ENCODE results near the gene PELI2. TPM values are rescaled to one million over a fixed set of nuclear protein-coding genes. Genes with fewer than 3 reads are reported as not detected.

The PELI2 gene
- total RNA-seq, 2 donors from 2014 or later: 31.6 to 41.8 TPM

DNA sequence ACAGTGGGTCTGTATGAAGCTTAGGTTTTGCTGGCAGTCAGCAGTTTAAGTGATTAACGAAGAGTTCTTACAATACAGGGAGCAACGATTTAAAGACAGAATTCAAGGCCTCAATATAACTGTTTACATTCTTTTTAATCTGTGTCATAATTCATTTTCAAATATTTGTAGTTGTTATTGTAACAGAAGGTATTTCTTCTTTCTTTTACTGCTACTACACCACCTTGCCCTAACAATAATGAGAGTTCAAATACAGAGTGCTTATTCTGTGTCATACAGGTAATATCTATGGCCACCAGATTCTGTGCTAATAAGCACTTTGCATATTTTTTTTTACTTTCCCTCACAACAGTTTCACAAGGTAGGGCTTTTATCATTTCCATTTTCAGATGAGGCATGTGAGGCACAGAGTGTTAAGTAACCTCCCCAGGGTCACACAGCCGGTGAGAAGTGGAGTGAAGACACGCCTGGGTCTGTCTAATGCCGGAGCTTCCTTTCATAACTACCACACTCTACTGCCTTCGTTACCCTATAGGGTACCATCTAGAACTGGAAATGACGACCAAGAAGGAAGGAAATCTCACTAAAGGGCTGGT, 81.9 kb downstream of the PELI2 start:
- Histone ChIP-seq H3K4me1 (peaks cover 80% of the 10 kb centered on the region), H3K27me3 (no peaks in the 10 kb centered on the region), H3K36me3 (replicated peaks in 1 of 2; ENCODE audit: insufficient read depth in 1 of 2, low read depth in 2 of 2) (no peaks in the 10 kb centered on the region), H3K9me3 (no peaks in the 10 kb centered on the region), H3K4me3 (no peak overlapping the region), H3K27ac (peak overlapping the region in 3 of 4 donors; percentile 12 to 26 (median 25))
- no peak for TF ChIP-seq POLR2A (IDR thresholded peaks at IDR 0.05)
- TF ChIP-seq, protein P1, sequence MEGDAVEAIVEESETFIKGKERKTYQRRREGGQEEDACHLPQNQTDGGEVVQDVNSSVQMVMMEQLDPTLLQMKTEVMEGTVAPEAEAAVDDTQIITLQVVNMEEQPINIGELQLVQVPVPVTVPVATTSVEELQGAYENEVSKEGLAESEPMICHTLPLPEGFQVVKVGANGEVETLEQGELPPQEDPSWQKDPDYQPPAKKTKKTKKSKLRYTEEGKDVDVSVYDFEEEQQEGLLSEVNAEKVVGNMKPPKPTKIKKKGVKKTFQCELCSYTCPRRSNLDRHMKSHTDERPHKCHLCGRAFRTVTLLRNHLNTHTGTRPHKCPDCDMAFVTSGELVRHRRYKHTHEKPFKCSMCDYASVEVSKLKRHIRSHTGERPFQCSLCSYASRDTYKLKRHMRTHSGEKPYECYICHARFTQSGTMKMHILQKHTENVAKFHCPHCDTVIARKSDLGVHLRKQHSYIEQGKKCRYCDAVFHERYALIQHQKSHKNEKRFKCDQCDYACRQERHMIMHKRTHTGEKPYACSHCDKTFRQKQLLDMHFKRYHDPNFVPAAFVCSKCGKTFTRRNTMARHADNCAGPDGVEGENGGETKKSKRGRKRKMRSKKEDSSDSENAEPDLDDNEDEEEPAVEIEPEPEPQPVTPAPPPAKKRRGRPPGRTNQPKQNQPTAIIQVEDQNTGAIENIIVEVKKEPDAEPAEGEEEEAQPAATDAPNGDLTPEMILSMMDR (IDR thresholded peaks at IDR 0.05): no peak
- WGBS, 2 donors: 36 to 42% methylated on average over 7 of the region's 7 CpGs
- DNase-seq (no peak), ATAC-seq (no peak)
- intact Hi-C loops (cut with DNase I): no loop called here

GRCh38 chr14:56202256-56202655, 84.0 kb downstream of the PELI2 start:
- Histone ChIP-seq H3K4me3 (no peak overlapping the region), H3K4me1 (peaks cover 85% of the 10 kb centered on the region), H3K9me3 (no peaks in the 10 kb centered on the region), H3K27ac (no peak overlapping the region), H3K36me3 (replicated peaks in 1 of 2; ENCODE audit: insufficient read depth in 1 of 2, low read depth in 2 of 2) (no peaks in the 10 kb centered on the region), H3K27me3 (no peaks in the 10 kb centered on the region)
- TF ChIP-seq POLR2A (IDR thresholded peaks at IDR 0.05): no peak
- TF ChIP-seq, protein P1 (IDR thresholded peaks at IDR 0.05): no peak
- intact Hi-C loops (cut with DNase I): no loop called here
- ATAC-seq (no peak), DNase-seq (no peak)
- 39 to 60% methylated on average over 2 of the region's 2 CpGs for WGBS, 2 donors

- Histone ChIP-seq H3K9me3 (no peaks in the 10 kb centered on the region), H3K4me1 (peaks cover 71% of the 10 kb centered on the region), H3K27me3 (no peaks in the 10 kb centered on the region), H3K27ac (peak overlapping the region in 2 of 4 donors; percentile 14 to 36), H3K4me3 (no peak overlapping the region), H3K36me3 (replicated peaks in 1 of 2; ENCODE audit: insufficient read depth in 1 of 2, low read depth in 2 of 2) (no peaks in the 10 kb centered on the region)
- no peak for DNase-seq
- intact Hi-C loops (cut with DNase I): no loop called here
- 6 to 15% methylated on average over 2 of the region's 2 CpGs for WGBS, 2 donors
- TF ChIP-seq POLR2A (IDR thresholded peaks at IDR 0.05): no peak
- TF ChIP-seq, protein P1 (IDR thresholded peaks at IDR 0.05): no peak
- peak; percentile 39 for ATAC-seq
Measured at GRCh38 chr14:56205881-56206280, 87.7 kb downstream of the PELI2 start.

- Histone ChIP-seq H3K9me3 (no peaks in the 10 kb centered on the region), H3K4me3 (no peak overlapping the region), H3K27ac (no peak overlapping the region), H3K36me3 (replicated peaks in 1 of 2; ENCODE audit: insufficient read depth in 1 of 2, low read depth in 2 of 2) (no peaks in the 10 kb centered on the region), H3K4me1 (peaks cover 70% of the 10 kb centered on the region), H3K27me3 (no peaks in the 10 kb centered on the region)
- TF ChIP-seq, protein P1 (IDR thresholded peaks at IDR 0.05): no peak
- no peak for TF ChIP-seq POLR2A (IDR thresholded peaks at IDR 0.05)
- ATAC-seq (no peak), DNase-seq (no peak)
- intact Hi-C loops (cut with DNase I): no loop called here
- 3 to 13% methylated on average over 2 of the region's 2 CpGs for WGBS, 2 donors
Measured at GRCh38 chr14:56206596-56206995, 88.4 kb downstream of the PELI2 start.

GRCh38 chr14:56207626-56208292, 89.5 kb downstream of the PELI2 start:
- Histone ChIP-seq H3K36me3 (replicated peaks in 1 of 2; ENCODE audit: insufficient read depth in 1 of 2, low read depth in 2 of 2) (no peaks in the 10 kb centered on the region), H3K27me3 (no peaks in the 10 kb centered on the region), H3K27ac (no peak overlapping the region), H3K4me3 (no peak overlapping the region), H3K9me3 (no peaks in the 10 kb centered on the region), H3K4me1 (peaks cover 74% of the 10 kb centered on the region)
- ATAC-seq (no peak), DNase-seq (no peak)
- no peak for TF ChIP-seq POLR2A (IDR thresholded peaks at IDR 0.05)
- TF ChIP-seq, protein P1 (IDR thresholded peaks at IDR 0.05): no peak
- WGBS, 2 donors: 48 to 60% methylated on average over 3 of the region's 3 CpGs
- intact Hi-C loops (cut with DNase I): no loop called here
